Endothelial cell of umbilical vein (primary cell): ENCODE measurements around the gene RAC3. TPM values are rescaled to one million over a fixed set of nuclear protein-coding genes. Genes with fewer than 3 reads are reported as not detected.

Source experiments
- BruUV-seq: library from RNA; stranded (reverse); fragments of 400-500 nt; replicated peaks from 2 replicates; lab custom pipeline; 2021; lab: Mats Ljungman, UMichigan
- CTCF ChIA-PET: fragments of 300-600, 350-600 bp; sonication (Branson Sonifier 250); formaldehyde crosslinking; loops from one replicate; lab custom pipeline; 2021; ENCODE audit warnings: antibody characterized with exemption, inconsistent platforms; lab: Charles Lee
- POLR2A ChIA-PET: fragments of 300-600, 350-600 bp; sonication (Branson Sonifier 250); formaldehyde crosslinking; loops from one replicate; lab custom pipeline; 2021; ENCODE audit warnings: antibody characterized with exemption, inconsistent platforms; lab: Charles Lee
- DNase-seq: peaks from one replicate; pipeline ENCODE4 v3.0.0-alpha.2; 2011; ENCODE audit warnings: low read depth, low spot score
- FAIRE-seq: peaks from 2 replicates; lab custom pipeline; 2011; peaks lifted over from hg19 to GRCh38; lab: Jason Lieb, UNC
- H2AFZ ChIP-seq: 2 replicates; pipeline ENCODE4 v1.6.0; 2012; ENCODE audit warnings: low read depth, low read length, control low read depth, inconsistent platforms
- H3K27ac ChIP-seq: 2 replicates; pipeline ENCODE4 v1.5.1; 2011; ENCODE audit warnings: low read depth, mild to moderate bottlenecking, control low read depth, low read length, moderate library complexity; ENCODE audit not compliant: insufficient read depth
- H3K27me3 ChIP-seq, 2 experiments: 2 replicates each; pipeline versions ENCODE4 v1.6.0 to v1.6.1; 2011; ENCODE audit warnings: low read length in 2 of 2, mixed read lengths in 1 of 2; ENCODE audit not compliant: control insufficient read depth in 2 of 2, insufficient read depth in 2 of 2
- H3K36me3 ChIP-seq, 2 experiments: 2 replicates in 1 of 2; 3 replicates in 1 of 2; pipeline ENCODE4 v1.5.1; 2011; ENCODE audit warnings: low read length in 2 of 2, mild to moderate bottlenecking in 1 of 2, moderate library complexity in 1 of 2; ENCODE audit not compliant: control insufficient read depth in 2 of 2, insufficient read depth in 2 of 2; ENCODE audit errors: extremely low read depth in 1 of 2
- H3K4me1 ChIP-seq: 3 replicates; pipeline ENCODE4 v1.5.1; 2011; ENCODE audit warnings: mild to moderate bottlenecking, low read length; ENCODE audit not compliant: control insufficient read depth, insufficient read depth; ENCODE audit errors: extremely low read depth
- H3K4me2 ChIP-seq: 2 replicates; pipeline ENCODE4 v1.6.1; 2011; ENCODE audit warnings: low read length, control low read depth, mixed read lengths; ENCODE audit not compliant: insufficient read depth
- H3K4me3 ChIP-seq, 3 experiments: fragments of 200-600 bp in 1 of 3; sonication (generic), shearing (Covaris generic) in 1 of 3; replicated peaks in 1 of 3; 2 replicates each; pipeline ENCODE4 v1.5.1; 2011 to 2016; ENCODE audit warnings: control low read depth in 3 of 3, low read length in 3 of 3, mild to moderate bottlenecking in 2 of 3, inconsistent platforms in 1 of 3, low read depth in 1 of 3, moderate library complexity in 1 of 3; ENCODE audit not compliant: insufficient read depth in 1 of 3
- H3K79me2 ChIP-seq: 2 replicates; pipeline ENCODE4 v1.6.0; 2012; ENCODE audit warnings: low read length, inconsistent platforms; ENCODE audit not compliant: control insufficient read depth, insufficient read depth
- H3K9ac ChIP-seq: replicated peaks from 2 replicates; pipeline ENCODE3; 2011; ENCODE audit warnings: low read length, control low read depth; ENCODE audit not compliant: insufficient read depth; ENCODE audit errors: extremely low read depth
- H3K9me1 ChIP-seq: replicated peaks from 3 replicates; pipeline ENCODE4 v1.6.0; 2011; ENCODE audit warnings: mild to moderate bottlenecking, low read length; ENCODE audit not compliant: control insufficient read depth, insufficient read depth; ENCODE audit errors: extremely low read depth
- H3K9me3 ChIP-seq: replicated peaks from 2 replicates; pipeline ENCODE4 v1.5.1; 2012; ENCODE audit warnings: low read length, inconsistent platforms; ENCODE audit not compliant: control insufficient read depth, insufficient read depth
- H4K20me1 ChIP-seq: replicated peaks from 2 replicates; pipeline ENCODE3; 2011; ENCODE audit warnings: mild to moderate bottlenecking, low read length; ENCODE audit not compliant: control insufficient read depth, insufficient read depth; ENCODE audit errors: extremely low read depth
- EZH2 ChIP-seq: IDR thresholded peaks from 2 replicates; pipeline ENCODE4 v1.6.1; 2012; ENCODE audit warnings: borderline replicate concordance, low read depth, mild to moderate bottlenecking, moderate library complexity, low read length, inconsistent platforms; ENCODE audit not compliant: severe bottlenecking
- FOS ChIP-seq: IDR thresholded peaks from 2 replicates; pipeline ENCODE4 v1.6.1; 2011; ENCODE audit warnings: mild to moderate bottlenecking, low read length, moderate library complexity, borderline replicate concordance; ENCODE audit not compliant: insufficient read depth
- GATA2 ChIP-seq: IDR thresholded peaks from 2 replicates; pipeline ENCODE4 v1.7.0; 2011; ENCODE audit warnings: low read depth, mild to moderate bottlenecking, moderate library complexity, mixed read lengths, low read length; ENCODE audit not compliant: insufficient read length, insufficient read depth
- JUN ChIP-seq: IDR thresholded peaks from 2 replicates; pipeline ENCODE4 v1.6.1; 2011; ENCODE audit warnings: borderline replicate concordance, low read depth; ENCODE audit not compliant: insufficient read length, insufficient read depth
- MYC ChIP-seq: IDR thresholded peaks from one replicate; pipeline ENCODE4 v1.6.1; 2011; ENCODE audit warnings: mild to moderate bottlenecking, low read depth, low read length
- POLR2A ChIP-seq: IDR thresholded peaks from 2 replicates; pipeline ENCODE4 v1.6.1; 2012; ENCODE audit warnings: low read depth, mild to moderate bottlenecking, control low read depth, low read length
- POLR2AphosphoS5 ChIP-seq: IDR thresholded peaks from 2 replicates; pipeline ENCODE4 v1.6.1; 2012; ENCODE audit warnings: low read depth, mild to moderate bottlenecking, control low read depth, low read length, moderate library complexity; ENCODE audit not compliant: insufficient read depth
- dilution Hi-C: fragments of 300-500 bp; cut with MboI; formaldehyde crosslinking; loops from one replicate; pipeline ENCODE4 v1.15.0; 2019; ENCODE audit warnings: low sequenced_read_pairs; ENCODE audit not compliant: extremely low pct_ligation_motif_present
- intact Hi-C: fragments of 100-400 bp; cut with micrococcal nuclease; formaldehyde crosslinking; loops from one replicate; pipeline ENCODE4 v1.10.0; 2022
- polyA plus RNA-seq, 4 experiments: library from polyadenylated mRNA; depleted of rRNA in 3 of 4; stranded (reverse) in 3 of 4; unstranded in 1 of 4; fragments of >200 nt; gene quantifications; 2 replicates each; pipeline versions ENCODE4 v1.2.1 to v1.2.3, GENCODE V29; 2011 to 2012; ENCODE audit warnings: missing spikeins in 1 of 4
- total RNA-seq: library from RNA; stranded (reverse); gene quantifications from 2 replicates; pipeline ENCODE4 v1.2.3, GENCODE V29; 2021
- TF ChIP-seq, protein P1 (sequence below), 2 donors: IDR thresholded peaks; 1 replicate in 1 of 2; 2 replicates in 1 of 2; pipeline ENCODE4 v1.5.1; 2011; ENCODE audit warnings: low read length in 2 of 2, mild to moderate bottlenecking in 2 of 2, moderate library complexity in 2 of 2, control low read depth in 1 of 2, inconsistent platforms in 1 of 2, low read depth in 1 of 2; ENCODE audit not compliant: insufficient read depth in 1 of 2; ENCODE audit errors: extremely low read depth in 1 of 2
- TF ChIP-seq, protein P2 (sequence below): IDR thresholded peaks from 2 replicates; pipeline ENCODE4 v1.6.1; 2011; ENCODE audit not compliant: insufficient read depth, insufficient read length

Gene RAC3
- total and polyA plus RNA-seq, 2 donors (not counting 3 experiments of a cell fraction or from before 2014, with no cell fraction given), result 34.1 to 56.0 TPM

DNA sequence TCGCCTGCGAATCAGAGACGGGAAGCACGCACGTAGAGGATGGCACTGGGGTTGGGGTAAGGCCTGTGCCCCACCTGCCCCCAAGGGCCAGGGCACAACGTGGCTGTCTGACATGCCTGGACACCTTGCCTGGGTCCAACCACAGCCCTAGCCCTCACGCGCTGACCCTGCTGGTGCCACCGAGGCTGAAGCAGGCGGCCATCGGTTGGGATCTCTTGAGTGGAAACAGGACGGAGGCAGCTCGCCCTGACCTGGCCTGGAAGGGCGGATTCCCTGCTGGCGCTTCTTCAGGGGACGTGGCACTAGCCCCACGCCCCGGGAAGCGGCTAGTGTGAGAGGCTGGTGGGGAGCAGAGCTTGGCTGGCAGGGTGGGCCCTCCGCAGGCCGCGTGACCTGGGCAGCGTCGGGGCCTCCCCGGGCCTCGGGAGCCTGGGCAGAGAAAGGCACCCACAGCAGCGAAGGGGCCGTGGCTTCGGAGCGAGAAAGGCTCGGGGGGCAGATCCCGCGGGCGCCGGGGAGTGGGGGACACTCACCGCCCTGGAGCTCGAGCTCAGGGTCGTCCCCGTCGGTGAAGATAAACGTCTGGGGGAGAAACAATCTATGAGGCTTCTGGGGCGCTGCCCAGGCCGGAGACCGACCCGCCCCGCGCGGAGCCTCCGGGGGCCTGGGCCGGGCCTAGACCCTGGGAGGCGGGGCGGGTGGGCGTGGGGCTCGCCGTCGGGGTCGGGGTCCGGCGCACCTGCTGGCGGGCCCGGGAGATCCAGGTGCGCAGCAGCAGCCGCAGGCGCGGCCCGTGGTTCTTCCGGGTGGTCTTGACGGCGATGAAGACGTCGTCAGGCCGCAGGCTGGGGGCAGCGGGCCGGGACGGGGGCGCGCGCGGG, 19.5 kb downstream of the RAC3 start:
- no peak overlapping the region for H3K27ac ChIP-seq
- no peaks in the 10 kb centered on the region for H3K9me3 ChIP-seq
- dilution Hi-C loops, result no loop called here
- H4K20me1 ChIP-seq, result no peaks in the 10 kb centered on the region
- intact Hi-C loops, result no loop called here
- H3K4me2 ChIP-seq, result peak overlapping the region; percentile 30
- peaks cover 11% of the 10 kb centered on the region for H3K79me2 ChIP-seq
- DNase-seq (no peak), FAIRE-seq (no peak)
- no peak overlapping the region for H3K9ac ChIP-seq
- H3K36me3 ChIP-seq, result peaks cover 7 to 23% of the 10 kb centered on the region in 2 experiments
- TSS peak; percentile 46 for BruUV-seq
- H3K9me1 ChIP-seq, result no peaks in the 10 kb centered on the region
- CTCF ChIA-PET, result interaction anchor here (0.8 to 3.8 kb wide), 4 partner anchors 13 to 56 kb away, joined by 3 to 19 read pairs (median 12); partner anchors contain the start of genes DCXR and RAC3
- TF ChIP-seq GATA2 (no peak), JUN (no peak), FOS (no peak), POLR2AphosphoS5 (no peak), EZH2 (no peak), MYC (no peak), POLR2A (no peak)
- TF ChIP-seq, protein P1, sequence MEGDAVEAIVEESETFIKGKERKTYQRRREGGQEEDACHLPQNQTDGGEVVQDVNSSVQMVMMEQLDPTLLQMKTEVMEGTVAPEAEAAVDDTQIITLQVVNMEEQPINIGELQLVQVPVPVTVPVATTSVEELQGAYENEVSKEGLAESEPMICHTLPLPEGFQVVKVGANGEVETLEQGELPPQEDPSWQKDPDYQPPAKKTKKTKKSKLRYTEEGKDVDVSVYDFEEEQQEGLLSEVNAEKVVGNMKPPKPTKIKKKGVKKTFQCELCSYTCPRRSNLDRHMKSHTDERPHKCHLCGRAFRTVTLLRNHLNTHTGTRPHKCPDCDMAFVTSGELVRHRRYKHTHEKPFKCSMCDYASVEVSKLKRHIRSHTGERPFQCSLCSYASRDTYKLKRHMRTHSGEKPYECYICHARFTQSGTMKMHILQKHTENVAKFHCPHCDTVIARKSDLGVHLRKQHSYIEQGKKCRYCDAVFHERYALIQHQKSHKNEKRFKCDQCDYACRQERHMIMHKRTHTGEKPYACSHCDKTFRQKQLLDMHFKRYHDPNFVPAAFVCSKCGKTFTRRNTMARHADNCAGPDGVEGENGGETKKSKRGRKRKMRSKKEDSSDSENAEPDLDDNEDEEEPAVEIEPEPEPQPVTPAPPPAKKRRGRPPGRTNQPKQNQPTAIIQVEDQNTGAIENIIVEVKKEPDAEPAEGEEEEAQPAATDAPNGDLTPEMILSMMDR (IDR thresholded peaks at IDR 0.05; ENCODE audit: extremely low read depth in 1 of 2, insufficient read depth in 1 of 2, low read depth in 1 of 2, low read length in 2 of 2), result no peak
- TF ChIP-seq, protein P2, sequence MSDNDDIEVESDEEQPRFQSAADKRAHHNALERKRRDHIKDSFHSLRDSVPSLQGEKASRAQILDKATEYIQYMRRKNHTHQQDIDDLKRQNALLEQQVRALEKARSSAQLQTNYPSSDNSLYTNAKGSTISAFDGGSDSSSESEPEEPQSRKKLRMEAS, result no peak
- H3K4me3 ChIP-seq, result peak overlapping the region; percentile 16 to 76 (median 36)
- peak overlapping the region; percentile 19 for H2AFZ ChIP-seq
- POLR2A ChIA-PET, result no interaction called here
- peaks cover 11% of the 10 kb centered on the region for H3K4me1 ChIP-seq
- H3K27me3 ChIP-seq, result no peaks in the 10 kb centered on the region
